ENCODE results near the gene P3H2. TPM values are rescaled to one million over a fixed set of nuclear protein-coding genes. Genes with fewer than 3 reads are reported as not detected.
A peak's percentile ranks its signal among the peaks of the same experiment; 100 is the strongest.

P3H2 gene
- total and polyA plus RNA-seq, 2 experiments from 2014 or later, result 8.2 to 24.2 TPM

GRCh38 chr3:190118438-190118837 is 2.3 kb downstream of the P3H2 start:
- Histone ChIP-seq H4K20me1 (replicated peaks; ENCODE audit: insufficient read depth) (peaks cover 4% of the 10 kb centered on the region; the same call in 1 of the 2 replicates), H3K27me3 (ENCODE audit: insufficient read depth) (peaks cover 31% of the 10 kb centered on the region), H3K4me1 (ENCODE audit: insufficient read depth) (peaks cover 34% of the 10 kb centered on the region), H3K27ac (ENCODE audit: low read depth) (no peak overlapping the region), H3K4me3 (no peak overlapping the region), H3K9me2 (ENCODE audit: insufficient read depth) (no peaks in the 10 kb centered on the region), H3K79me2 (replicated peaks; ENCODE audit: insufficient read depth) (peaks cover 12% of the 10 kb centered on the region), H3K4me2 (peak overlapping the region; percentile 39; the same call in 1 of the 2 replicates), H3F3A (replicated peaks; ENCODE audit: low read depth) (peaks cover 3% of the 10 kb centered on the region; the same call in 1 of the 2 replicates), H2AFZ (no peak overlapping the region), H3K36me3 (ENCODE audit: insufficient read depth) (peaks cover 3% of the 10 kb centered on the region; the same call in 1 of the 2 replicates)
- Mint-ChIP-seq H3K4me1 (peaks cover 50% of the 10 kb centered on the region), H3K9me3 (no peaks in the 10 kb centered on the region; the same call in 1 of the 3 replicates), H3K27me3 (ENCODE audit: insufficient read depth, low read depth, poor library complexity) (peaks cover 19% of the 10 kb centered on the region), H3K4me3 (peak overlapping the region; percentile 77), H3K36me3 (ENCODE audit: low read depth) (peaks cover 9% of the 10 kb centered on the region), H3K27ac (no peak overlapping the region)
- TF ChIP-seq JUNB (IDR thresholded peaks at IDR 0.05; ENCODE audit: unreplicated experiment), result no peak
- no peak for TF ChIP-seq STAT1 (IDR thresholded peaks at IDR 0.05; ENCODE audit: unreplicated experiment)
- TF ChIP-seq ETS1 (IDR thresholded peaks at IDR 0.05), result no peak
- no peak for TF ChIP-seq CREB1 (CRISPR knock-in tag; IDR thresholded peaks at IDR 0.05; ENCODE audit: low read depth)
- ATAC-seq, result no peak
- no peak for DNase-seq (ENCODE audit: low spot score)

- Histone ChIP-seq H2AFZ (no peak overlapping the region), H3K9me2 (ENCODE audit: insufficient read depth) (no peaks in the 10 kb centered on the region), H3K79me2 (replicated peaks; ENCODE audit: insufficient read depth) (peaks cover 12% of the 10 kb centered on the region), H4K20me1 (replicated peaks; ENCODE audit: insufficient read depth) (peaks cover 4% of the 10 kb centered on the region; the same call in 1 of the 2 replicates), H3K4me1 (ENCODE audit: insufficient read depth) (peaks cover 34% of the 10 kb centered on the region), H3K4me3 (no peak overlapping the region), H3F3A (replicated peaks; ENCODE audit: low read depth) (peaks cover 3% of the 10 kb centered on the region; the same call in 1 of the 2 replicates), H3K4me2 (peak overlapping the region; percentile 39; the same call in 1 of the 2 replicates), H3K27ac (ENCODE audit: low read depth) (no peak overlapping the region), H3K36me3 (ENCODE audit: insufficient read depth) (peaks cover 3% of the 10 kb centered on the region; the same call in 1 of the 2 replicates), H3K27me3 (ENCODE audit: insufficient read depth) (peaks cover 31% of the 10 kb centered on the region)
- Mint-ChIP-seq H3K27ac (no peak overlapping the region), H3K4me1 (peaks cover 50% of the 10 kb centered on the region), H3K27me3 (ENCODE audit: insufficient read depth, low read depth, poor library complexity) (peaks cover 15% of the 10 kb centered on the region), H3K9me3 (no peaks in the 10 kb centered on the region; the same call in 1 of the 3 replicates), H3K36me3 (ENCODE audit: low read depth) (peaks cover 11% of the 10 kb centered on the region), H3K4me3 (peak overlapping the region; percentile 77)
- DNase-seq (ENCODE audit: low spot score) (peak; percentile 34), ATAC-seq (no peak)
- TF ChIP-seq ZNF462 (CRISPR knock-in tag; IDR thresholded peaks at IDR 0.05) (no peak), STAT1 (IDR thresholded peaks at IDR 0.05; ENCODE audit: unreplicated experiment) (no peak), CTCF (conservative IDR thresholded peaks at IDR 0.05; ENCODE audit: low read depth in 2 of 2) (no peak), REST (IDR thresholded peaks at IDR 0.05; ENCODE audit: unreplicated experiment) (no peak), CREB1 (CRISPR knock-in tag; IDR thresholded peaks at IDR 0.05; ENCODE audit: low read depth) (no peak)
Observed at GRCh38 chr3:190117981-190118380, 2.7 kb downstream of the P3H2 start.

Data from GM23338 (cell line).